ENCODE data around the gene PAX6.

GRCh38 chr11:31768749-31769640, 42.1 kb downstream of the PAX6 start:
- TF ChIP-seq, protein P1, sequence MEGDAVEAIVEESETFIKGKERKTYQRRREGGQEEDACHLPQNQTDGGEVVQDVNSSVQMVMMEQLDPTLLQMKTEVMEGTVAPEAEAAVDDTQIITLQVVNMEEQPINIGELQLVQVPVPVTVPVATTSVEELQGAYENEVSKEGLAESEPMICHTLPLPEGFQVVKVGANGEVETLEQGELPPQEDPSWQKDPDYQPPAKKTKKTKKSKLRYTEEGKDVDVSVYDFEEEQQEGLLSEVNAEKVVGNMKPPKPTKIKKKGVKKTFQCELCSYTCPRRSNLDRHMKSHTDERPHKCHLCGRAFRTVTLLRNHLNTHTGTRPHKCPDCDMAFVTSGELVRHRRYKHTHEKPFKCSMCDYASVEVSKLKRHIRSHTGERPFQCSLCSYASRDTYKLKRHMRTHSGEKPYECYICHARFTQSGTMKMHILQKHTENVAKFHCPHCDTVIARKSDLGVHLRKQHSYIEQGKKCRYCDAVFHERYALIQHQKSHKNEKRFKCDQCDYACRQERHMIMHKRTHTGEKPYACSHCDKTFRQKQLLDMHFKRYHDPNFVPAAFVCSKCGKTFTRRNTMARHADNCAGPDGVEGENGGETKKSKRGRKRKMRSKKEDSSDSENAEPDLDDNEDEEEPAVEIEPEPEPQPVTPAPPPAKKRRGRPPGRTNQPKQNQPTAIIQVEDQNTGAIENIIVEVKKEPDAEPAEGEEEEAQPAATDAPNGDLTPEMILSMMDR (conservative IDR thresholded peaks at IDR 0.05 in 1 of 2, IDR thresholded peaks at IDR 0.05 in 1 of 2; ENCODE audit: low read depth in 1 of 2, low read length in 2 of 2) = no peak
- no peak for TF ChIP-seq EZH2 (IDR thresholded peaks at IDR 0.05; ENCODE audit: low read length, missing control alignments)

Measured in fibroblast of lung (primary cell).